Activated CD8-positive, alpha-beta memory T cell treated with anti-CD3 and anti-CD28 coated beads, Interleukin-2, amount 10 ng/mL, durations not matched to agents 7 days and 5 days (primary cell): ENCODE data around the gene PARP8. TPM values are rescaled to one million over a fixed set of nuclear protein-coding genes. Genes with fewer than 3 reads are reported as not detected.

Source experiments
- ATAC-seq: fragments of 150-1000 bp; cut with Tn5 transposase; one replicate; pipeline ENCODE4 v1.10.0; 2021; ENCODE audit warnings: moderate library complexity
- CTCF ChIA-PET: fragments of 350-600 bp; sonication (Branson Sonifier 250); formaldehyde crosslinking; loops from one replicate; lab custom pipeline; 2021; ENCODE audit warnings: antibody characterized with exemption; lab: Charles Lee
- DNase-seq: peaks from one replicate; pipeline ENCODE4 v3.0.0-alpha.2; 2020
- H3K27ac Mint-ChIP-seq: one replicate; pipeline ENCODE4 v1.8.0; 2021; ENCODE audit warnings: mild to moderate bottlenecking, mixed read lengths
- H3K27me3 Mint-ChIP-seq: one replicate; pipeline ENCODE4 v1.8.0; 2021; ENCODE audit warnings: mixed read lengths
- H3K36me3 Mint-ChIP-seq: one replicate; pipeline ENCODE4 v1.8.0; 2021; ENCODE audit warnings: mild to moderate bottlenecking, mixed read lengths
- H3K4me1 Mint-ChIP-seq: one replicate; pipeline ENCODE4 v1.8.0; 2021; ENCODE audit warnings: mixed read lengths
- H3K4me3 Mint-ChIP-seq: one replicate; pipeline ENCODE4 v1.8.0; 2021; ENCODE audit warnings: mild to moderate bottlenecking, moderate library complexity, mixed read lengths
- H3K9me3 Mint-ChIP-seq: one replicate; pipeline ENCODE4 v1.8.0; 2022; ENCODE audit warnings: low read depth, mixed read lengths
- total RNA-seq, 2 experiments: library from RNA; stranded (reverse); gene quantifications; one replicate each; pipeline ENCODE4 v1.2.3, GENCODE V29; 2021

PARP8 gene
- total RNA-seq, 2 experiments from 2014 or later, result 79.8 to 128 TPM

GRCh38 chr5:50822046-50822445 lies 155.6 kb downstream of the PARP8 start:
- Mint-ChIP-seq H3K27ac (no peak overlapping the region), H3K27me3 (no peaks in the 10 kb centered on the region), H3K9me3 (no peaks in the 10 kb centered on the region), H3K36me3 (peaks cover 61% of the 10 kb centered on the region), H3K4me1 (no peaks in the 10 kb centered on the region), H3K4me3 (no peak overlapping the region)
- ATAC-seq, result no peak
- CTCF ChIA-PET, result no interaction called here
- DNase-seq, result no peak

GRCh38 chr5:50822761-50823160 lies 156.3 kb downstream of the PARP8 start:
- CTCF ChIA-PET, result no interaction called here
- Mint-ChIP-seq H3K36me3 (peaks cover 60% of the 10 kb centered on the region), H3K4me3 (no peak overlapping the region), H3K27ac (no peak overlapping the region), H3K4me1 (no peaks in the 10 kb centered on the region), H3K27me3 (no peaks in the 10 kb centered on the region), H3K9me3 (no peaks in the 10 kb centered on the region)
- DNase-seq (no peak), ATAC-seq (no peak)

GRCh38 chr5:50823568-50823967 lies 157.1 kb downstream of the PARP8 start:
- ATAC-seq (no peak), DNase-seq (no peak)
- CTCF ChIA-PET, result no interaction called here
- Mint-ChIP-seq H3K4me1 (no peaks in the 10 kb centered on the region), H3K4me3 (no peak overlapping the region), H3K27me3 (no peaks in the 10 kb centered on the region), H3K27ac (no peak overlapping the region), H3K9me3 (no peaks in the 10 kb centered on the region), H3K36me3 (peaks cover 66% of the 10 kb centered on the region)

DNA sequence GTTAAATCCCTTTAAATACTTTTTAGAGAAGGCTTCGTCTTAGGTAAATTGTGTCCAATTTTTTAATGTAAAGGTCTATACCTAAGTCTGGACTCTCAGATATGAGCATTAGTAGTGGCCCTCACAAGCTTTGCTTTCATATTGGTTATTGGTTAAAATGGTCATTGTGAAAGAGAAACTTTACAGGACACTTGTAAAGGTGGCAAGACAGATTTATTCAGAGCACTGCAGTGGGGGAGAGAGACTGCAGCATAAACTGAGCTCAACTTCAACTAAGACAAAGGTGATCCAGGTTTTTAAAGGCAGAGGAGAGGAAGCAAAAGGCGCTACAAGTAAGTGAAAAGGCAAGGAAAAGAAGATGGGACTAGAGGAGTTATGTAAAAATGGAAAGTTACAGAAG lies 157.7 kb downstream of the PARP8 start:
- H3K36me3 Mint-ChIP-seq, result peaks cover 67% of the 10 kb centered on the region
- ATAC-seq, result no peak
- CTCF ChIA-PET, result interaction anchor here (1.5 kb wide), 1 partner anchor 12 kb away, joined by 3 read pairs; no protein-coding TSS in a partner anchor

DNA sequence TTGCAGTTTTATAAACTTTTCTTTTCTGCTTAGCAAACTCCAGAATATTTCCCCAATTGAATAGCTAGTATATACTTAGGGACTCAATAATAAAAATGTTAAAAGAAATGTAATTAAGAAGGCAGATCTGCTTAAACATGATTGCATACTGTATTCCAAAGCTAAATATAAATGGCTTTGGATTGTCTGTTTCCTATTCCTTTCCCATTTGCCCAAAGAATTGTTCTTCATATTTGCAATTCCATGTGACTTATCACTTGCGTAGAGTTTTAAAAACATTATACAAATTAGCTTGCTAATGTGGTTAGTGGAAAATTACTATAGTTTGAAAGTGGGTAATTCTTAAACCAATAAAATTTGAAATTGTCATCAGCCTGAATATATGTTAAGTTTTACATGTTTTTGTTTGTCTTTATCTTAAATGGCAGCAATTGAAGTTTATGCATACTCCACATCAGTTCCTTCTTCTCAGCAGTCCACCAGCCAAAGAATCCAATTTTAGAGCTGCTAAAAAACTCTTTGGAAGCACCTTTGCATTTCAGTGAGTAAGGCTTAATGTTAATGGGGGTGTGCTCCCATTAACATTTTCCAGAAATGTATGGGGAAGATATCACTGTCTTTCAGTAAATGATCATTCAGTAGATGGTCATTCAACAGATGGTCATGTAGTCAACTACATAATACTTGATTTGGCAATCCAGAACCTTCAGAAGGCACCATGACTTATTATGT lies 161.2 kb downstream of the PARP8 start:
- ATAC-seq, result no peak
- H3K27ac Mint-ChIP-seq, result no peak overlapping the region
- no peaks in the 10 kb centered on the region for H3K9me3 Mint-ChIP-seq
- peaks cover 56% of the 10 kb centered on the region for H3K36me3 Mint-ChIP-seq
- CTCF ChIA-PET, result interaction anchor here (1.1 kb wide), 1 partner anchor 10 kb away, joined by 4 read pairs; no protein-coding TSS in a partner anchor
- H3K4me3 Mint-ChIP-seq, result no peak overlapping the region
- no peaks in the 10 kb centered on the region for H3K4me1 Mint-ChIP-seq
- H3K27me3 Mint-ChIP-seq, result no peaks in the 10 kb centered on the region
- no peak for DNase-seq

More for the DNA sequence above, 157.7 kb downstream of the PARP8 start:
- H3K27ac Mint-ChIP-seq, result no peak overlapping the region
- H3K27me3 Mint-ChIP-seq, result no peaks in the 10 kb centered on the region
- H3K4me1 Mint-ChIP-seq, result no peaks in the 10 kb centered on the region
- no peaks in the 10 kb centered on the region for H3K9me3 Mint-ChIP-seq
- H3K4me3 Mint-ChIP-seq, result no peak overlapping the region
- DNase-seq, result no peak

DNA sequence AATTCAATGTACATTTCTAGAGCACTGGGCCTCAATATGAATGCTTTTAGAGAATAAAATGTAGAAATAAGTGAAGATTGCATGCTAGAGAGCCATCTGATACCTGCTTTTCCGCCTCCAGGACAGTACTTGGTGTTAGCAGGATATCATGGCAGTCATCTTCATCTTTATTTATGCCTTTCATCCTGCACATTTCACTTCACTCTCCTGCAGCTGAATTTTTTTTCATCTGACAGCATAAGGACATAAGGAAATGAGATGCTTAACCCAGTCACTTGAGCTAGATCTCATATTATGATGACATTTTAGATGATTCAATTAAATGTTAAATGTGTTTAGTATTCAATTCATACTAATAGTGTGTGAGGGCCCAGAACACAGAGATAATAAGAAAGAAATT lies 162.6 kb downstream of the PARP8 start:
- DNase-seq (no peak), ATAC-seq (no peak)
- CTCF ChIA-PET, result interaction anchor here (1.1 kb wide), 1 partner anchor 9 kb away, joined by 3 read pairs; no protein-coding TSS in a partner anchor
- no peaks in the 10 kb centered on the region for H3K9me3 Mint-ChIP-seq
- no peak overlapping the region for H3K27ac Mint-ChIP-seq
- H3K36me3 Mint-ChIP-seq, result peaks cover 52% of the 10 kb centered on the region
- H3K27me3 Mint-ChIP-seq, result no peaks in the 10 kb centered on the region
- no peaks in the 10 kb centered on the region for H3K4me1 Mint-ChIP-seq
- H3K4me3 Mint-ChIP-seq, result no peak overlapping the region

GRCh38 chr5:50832657-50833284 lies 166.3 kb downstream of the PARP8 start:
- CTCF ChIA-PET, result no interaction called here
- Mint-ChIP-seq H3K27ac (no peak overlapping the region), H3K9me3 (no peaks in the 10 kb centered on the region), H3K36me3 (peaks cover 57% of the 10 kb centered on the region), H3K27me3 (no peaks in the 10 kb centered on the region), H3K4me1 (no peaks in the 10 kb centered on the region), H3K4me3 (no peak overlapping the region)
- DNase-seq (no peak), ATAC-seq (no peak)

DNA sequence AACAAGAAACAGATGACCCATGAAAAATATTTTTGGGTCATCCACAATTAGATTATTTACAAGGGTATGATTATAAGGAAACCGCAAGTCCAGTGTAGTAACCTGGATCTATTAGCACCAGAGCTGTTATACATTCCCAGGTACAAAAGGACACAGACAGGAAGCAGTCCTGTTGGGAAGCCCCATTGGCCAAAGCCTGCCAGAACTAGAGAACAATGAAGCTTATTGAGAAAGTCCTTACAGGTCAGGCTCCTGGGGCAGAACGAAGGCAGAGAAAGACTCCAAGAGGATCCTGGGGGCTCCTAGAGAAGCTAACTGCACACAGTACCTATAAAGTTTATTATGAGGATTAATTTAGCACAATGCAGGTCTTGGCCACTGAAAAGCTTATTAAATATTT lies 169.9 kb downstream of the PARP8 start:
- H3K4me1 Mint-ChIP-seq, result no peaks in the 10 kb centered on the region
- no peaks in the 10 kb centered on the region for H3K27me3 Mint-ChIP-seq
- H3K9me3 Mint-ChIP-seq, result no peaks in the 10 kb centered on the region
- no peak overlapping the region for H3K27ac Mint-ChIP-seq
- DNase-seq (no peak), ATAC-seq (no peak)
- H3K4me3 Mint-ChIP-seq, result no peak overlapping the region
- CTCF ChIA-PET, result interaction anchor here (0.9 kb wide), 1 partner anchor 12 kb away, joined by 3 read pairs; no protein-coding TSS in a partner anchor
- peaks cover 56% of the 10 kb centered on the region for H3K36me3 Mint-ChIP-seq

GRCh38 chr5:50839472-50839871 lies 173.0 kb downstream of the PARP8 start:
- DNase-seq, result no peak
- no peak overlapping the region for H3K27ac Mint-ChIP-seq
- no peak overlapping the region for H3K4me3 Mint-ChIP-seq
- CTCF ChIA-PET, result no interaction called here
- no peaks in the 10 kb centered on the region for H3K4me1 Mint-ChIP-seq
- ATAC-seq, result no peak
- peaks cover 63% of the 10 kb centered on the region for H3K36me3 Mint-ChIP-seq
- no peaks in the 10 kb centered on the region for H3K27me3 Mint-ChIP-seq
- no peaks in the 10 kb centered on the region for H3K9me3 Mint-ChIP-seq

DNA sequence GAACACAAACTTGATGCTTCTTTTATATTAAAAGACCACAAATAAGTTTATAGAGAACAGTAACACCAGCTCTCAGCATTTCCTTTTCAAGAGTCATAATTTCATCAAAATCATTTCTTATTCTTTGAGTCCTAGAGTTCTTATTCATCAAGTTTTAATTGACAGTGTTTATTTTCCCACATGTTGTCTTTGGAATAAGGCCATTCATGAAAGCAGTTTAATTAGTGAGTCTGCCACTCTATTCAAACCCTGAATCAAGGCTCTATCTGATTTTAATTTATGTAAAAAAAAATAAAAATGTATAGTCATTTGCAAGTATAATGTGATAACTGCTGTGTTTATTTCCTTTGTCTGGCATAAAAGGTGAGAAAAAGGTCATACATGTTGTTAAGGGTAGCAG lies 176.7 kb downstream of the PARP8 start:
- peaks cover 41% of the 10 kb centered on the region for H3K36me3 Mint-ChIP-seq
- no peaks in the 10 kb centered on the region for H3K27me3 Mint-ChIP-seq
- no peaks in the 10 kb centered on the region for H3K9me3 Mint-ChIP-seq
- CTCF ChIA-PET, result no interaction called here
- no peak overlapping the region for H3K4me3 Mint-ChIP-seq
- DNase-seq, result no peak
- no peak overlapping the region for H3K27ac Mint-ChIP-seq
- H3K4me1 Mint-ChIP-seq, result no peaks in the 10 kb centered on the region
- no peak for ATAC-seq

DNA sequence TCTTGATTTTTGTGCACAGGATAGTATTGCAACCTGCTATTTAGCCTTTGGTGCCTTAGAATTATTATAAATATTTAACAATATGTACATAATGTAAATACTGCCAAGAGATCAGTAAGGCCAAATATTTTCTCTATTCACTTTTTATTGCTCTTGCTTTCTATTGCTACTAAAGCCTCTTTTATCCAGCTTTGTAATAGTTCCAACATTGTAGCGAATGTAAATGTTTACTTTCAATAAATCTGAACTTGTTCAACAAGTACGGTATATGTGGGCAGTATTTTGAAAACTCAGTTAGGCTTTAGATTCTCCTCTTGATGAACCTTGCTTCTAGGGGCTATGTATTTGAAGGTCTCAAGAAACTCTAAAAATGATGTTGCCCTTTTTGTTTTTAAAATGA lies 179.8 kb downstream of the PARP8 start:
- no peak overlapping the region for H3K27ac Mint-ChIP-seq
- no peak for DNase-seq

GRCh38 chr5:50849554-50849953 lies 183.1 kb downstream of the PARP8 start:
- peaks cover 8% of the 10 kb centered on the region for H3K36me3 Mint-ChIP-seq
- no peaks in the 10 kb centered on the region for H3K27me3 Mint-ChIP-seq
- ATAC-seq (no peak), DNase-seq (no peak)
- peaks cover 8% of the 10 kb centered on the region for H3K4me1 Mint-ChIP-seq
- H3K27ac Mint-ChIP-seq, result no peak overlapping the region
- no peaks in the 10 kb centered on the region for H3K9me3 Mint-ChIP-seq
- CTCF ChIA-PET, result no interaction called here
- no peak overlapping the region for H3K4me3 Mint-ChIP-seq

More for the DNA sequence above, 179.8 kb downstream of the PARP8 start:
- Mint-ChIP-seq H3K36me3 (peaks cover 23% of the 10 kb centered on the region), H3K4me3 (no peak overlapping the region), H3K4me1 (no peaks in the 10 kb centered on the region), H3K27me3 (no peaks in the 10 kb centered on the region), H3K9me3 (no peaks in the 10 kb centered on the region)
- CTCF ChIA-PET, result no interaction called here
- no peak for ATAC-seq

DNA sequence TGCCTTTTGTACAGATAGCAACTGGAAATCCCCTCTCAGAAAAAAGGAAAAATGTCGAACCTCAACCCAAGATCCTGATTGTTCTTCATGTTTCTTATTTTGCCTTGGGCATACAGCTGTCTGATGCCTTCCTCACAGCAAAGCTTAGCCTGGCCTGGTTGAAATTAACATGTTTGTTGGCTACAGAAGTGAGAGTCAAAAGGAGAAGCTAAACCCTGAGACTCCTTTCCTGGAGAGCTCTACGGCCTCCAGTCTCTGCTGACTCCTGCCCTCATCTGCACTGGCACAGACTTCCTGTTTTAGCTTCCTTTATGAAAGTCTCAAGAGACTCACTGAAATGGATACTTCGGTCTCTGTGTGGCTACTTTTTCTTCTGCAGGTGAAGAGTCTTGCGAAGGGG lies 186.7 kb downstream of the PARP8 start:
- Mint-ChIP-seq H3K9me3 (no peaks in the 10 kb centered on the region), H3K4me3 (no peak overlapping the region), H3K27me3 (no peaks in the 10 kb centered on the region), H3K36me3 (no peaks in the 10 kb centered on the region), H3K4me1 (peaks cover 18% of the 10 kb centered on the region), H3K27ac (no peak overlapping the region)
- no peak for ATAC-seq
- CTCF ChIA-PET, result no interaction called here
- DNase-seq, result no peak

- Mint-ChIP-seq H3K27me3 (no peaks in the 10 kb centered on the region), H3K36me3 (no peaks in the 10 kb centered on the region), H3K4me3 (no peak overlapping the region), H3K27ac (no peak overlapping the region), H3K4me1 (peaks cover 18% of the 10 kb centered on the region), H3K9me3 (no peaks in the 10 kb centered on the region)
- ATAC-seq, result no peak
- DNase-seq, result no peak
- CTCF ChIA-PET, result no interaction called here
Observed at GRCh38 chr5:50854082-50854481, 187.6 kb downstream of the PARP8 start.
